Right lobe of liver (tissue), 4 donors: ENCODE data around the gene SCAMP2.

Experiments
- CTCF ChIP-seq, 4 donors: fragments of 200-600 bp in 3 of 4; fragments of 450-650 bp in 1 of 4; IDR thresholded peaks; one replicate each; pipeline versions ENCODE4 v1.5.1 to v1.8.0; 2016 to 2022; ENCODE audit warnings: antibody characterized with exemption in 4 of 4, mild to moderate bottlenecking in 2 of 4
- POLR2A ChIP-seq: fragments of 450-650 bp; IDR thresholded peaks from one replicate; pipeline ENCODE4 v1.6.1; 2017; ENCODE audit warnings: antibody characterized with exemption, mild to moderate bottlenecking
- donor health status: DM: no; HTN: no; CAD: no.
- donor health status: DM: no; HTN: no; CAD: no.
- donor health status: DM: no; HTN: yes; CAD: no.

DNA sequence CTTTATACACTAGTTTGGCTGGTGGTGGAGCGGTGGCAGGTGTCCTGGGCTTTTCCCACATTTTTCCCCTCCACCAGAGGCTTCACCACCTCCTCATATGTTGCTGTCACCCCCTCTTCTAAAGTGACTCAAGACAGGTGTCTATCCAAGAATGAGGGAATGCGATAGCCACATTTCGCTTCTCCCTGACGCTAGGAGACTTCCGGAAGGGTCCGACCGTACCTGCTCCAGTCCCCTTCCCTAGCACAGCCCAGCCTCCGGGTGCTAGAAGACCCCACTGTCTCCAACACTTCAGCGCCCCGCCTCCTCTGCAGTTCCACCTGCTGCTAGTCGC is 496 bp downstream of the SCAMP2 start:
- TF ChIP-seq CTCF (IDR thresholded peaks at IDR 0.05): no peak
- no peak for TF ChIP-seq POLR2A
